Spleen (tissue), 7 donors: ENCODE measurements around the gene SPTBN5.

Source experiments
- CTCF ChIP-seq, 11 experiments: fragments of 200-600 bp in 7 of 11; fragments of 450-650 bp in 4 of 11; sonication (generic) in 4 of 11; IDR thresholded peaks in 8 of 11; conservative IDR thresholded peaks in 3 of 11; 1 replicate in 7 of 11; 2 replicates in 4 of 11; pipeline versions ENCODE4 v1.4.0 to v1.8.0; 2016 to 2021; ENCODE audit warnings: antibody characterized with exemption in 11 of 11, inconsistent platforms in 4 of 11, mild to moderate bottlenecking in 1 of 11
- POLR2AphosphoS5 ChIP-seq, 3 donors: sonication (generic); formaldehyde crosslinking; IDR thresholded peaks; one replicate each; pipeline ENCODE4 v1.5.1; 2017; ENCODE audit warnings: antibody characterized with exemption in 3 of 3
- donor health status: DM: no; HTN: no; CAD: no; lungs with moderate emphysema.
- donor health status: DM: no; HTN: no; CAD: no.
- donor health status: DM: no; HTN: no; CAD: no.

DNA sequence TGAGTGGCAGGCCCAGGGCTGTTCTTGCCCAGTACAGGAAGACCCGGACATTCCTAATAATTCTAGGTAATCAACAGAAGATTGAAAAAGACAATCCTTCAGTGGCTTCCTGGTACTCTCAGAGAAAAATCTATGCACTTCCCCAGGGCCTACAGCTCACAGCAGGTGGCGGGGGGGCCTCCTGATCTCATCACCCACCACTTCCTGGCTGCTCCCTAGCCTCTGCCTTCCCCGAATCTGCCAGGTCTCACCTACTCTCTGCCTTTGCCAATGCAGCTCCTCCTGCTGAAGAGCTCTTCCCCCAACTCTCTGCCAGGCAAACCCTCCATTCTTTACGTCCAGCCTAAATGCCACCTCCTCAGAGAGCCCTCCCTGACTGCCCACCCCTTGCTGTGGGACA lies 41.0 kb upstream of the SPTBN5 start:
- no peak for TF ChIP-seq CTCF (IDR thresholded peaks at IDR 0.05 in 8 of 11, conservative IDR thresholded peaks at IDR 0.05 in 3 of 11)
- peak in 2 of 3 donors; percentile 68 for TF ChIP-seq POLR2AphosphoS5 (IDR thresholded peaks at IDR 0.05)
